ENCODE results near the gene ZFAND6. TPM values are rescaled to one million over a fixed set of nuclear protein-coding genes. Genes with fewer than 3 reads are reported as not detected.

ZFAND6 gene
- total and polyA plus RNA-seq, 4 donors = 47.6 to 102 (median 82.4) TPM

- H3K9me3 ChIP-seq (ENCODE audit: control insufficient read depth in 4 of 4, low read length in 3 of 4) = no peaks in the 10 kb centered on the region
- no peaks in the 10 kb centered on the region for H3K27me3 ChIP-seq (ENCODE audit: control insufficient read depth in 4 of 4, insufficient read depth in 4 of 4, low read length in 3 of 4)
- TF ChIP-seq HNF4G (IDR thresholded peaks at IDR 0.05) (no peak), JUND (IDR thresholded peaks at IDR 0.05) (no peak), MAX (IDR thresholded peaks at IDR 0.05) (no peak), HNF4A (conservative IDR thresholded peaks at IDR 0.05) (no peak), RAD21 (IDR thresholded peaks at IDR 0.05) (no peak), CTCF (IDR thresholded peaks at IDR 0.05; ENCODE audit: low read depth, low read length, missing input control) (no peak), EGR1 (IDR thresholded peaks at IDR 0.05; ENCODE audit: low read depth in 2 of 2) (no peak), ZBTB33 (IDR thresholded peaks at IDR 0.05) (no peak), FOXA1 (IDR thresholded peaks at IDR 0.05) (no peak), GABPA (IDR thresholded peaks at IDR 0.05 in 1 of 2, conservative IDR thresholded peaks at IDR 0.05 in 1 of 2) (no peak), NR2F2 (IDR thresholded peaks at IDR 0.05) (no peak), RXRA (IDR thresholded peaks at IDR 0.05) (no peak), YY1 (IDR thresholded peaks at IDR 0.05) (no peak)
- WGBS = 85% methylated on average over 6 of the region's 6 CpGs
- H3K4me1 ChIP-seq (ENCODE audit: control insufficient read depth in 4 of 4, insufficient read depth in 4 of 4, low read length in 3 of 4) = peaks cover 0 to 25% (median 16%) of the 10 kb centered on the region in 4 donors
- no peak overlapping the region for H3K4me3 ChIP-seq (ENCODE audit: low read depth in 1 of 3, low read length in 3 of 3)
- H3K27ac ChIP-seq (ENCODE audit: low read depth in 1 of 2, low read length in 2 of 2) = no peak overlapping the region
- no peaks in the 10 kb centered on the region for H3K36me3 ChIP-seq (ENCODE audit: control insufficient read depth in 4 of 4, insufficient read depth in 3 of 4, low read depth in 1 of 4, low read length in 3 of 4)
- no peak for DNase-seq (ENCODE audit: low spot score)
- no peak overlapping the region for H3K9ac ChIP-seq (ENCODE audit: low read depth in 1 of 2, low read length in 2 of 2)
Measured at GRCh38 chr15:80058044-80058443, 1.4 kb upstream of the ZFAND6 start.

- H3K36me3 ChIP-seq (ENCODE audit: control insufficient read depth in 4 of 4, insufficient read depth in 3 of 4, low read depth in 1 of 4, low read length in 3 of 4) = no peaks in the 10 kb centered on the region
- DNase-seq (ENCODE audit: low spot score) = no peak
- under 1% methylated on average over 72 of the region's 72 CpGs for WGBS
- H3K4me3 ChIP-seq (ENCODE audit: low read depth in 1 of 3, low read length in 3 of 3) = peak overlapping the region; percentile 66 to 97 (median 88)
- no peaks in the 10 kb centered on the region for H3K9me3 ChIP-seq (ENCODE audit: control insufficient read depth in 4 of 4, low read length in 3 of 4)
- peak overlapping the region; percentile 90 to 97 for H3K9ac ChIP-seq (ENCODE audit: low read depth in 1 of 2, low read length in 2 of 2)
- peaks cover 0 to 30% (median 19%) of the 10 kb centered on the region in 4 donors for H3K4me1 ChIP-seq (ENCODE audit: control insufficient read depth in 4 of 4, insufficient read depth in 4 of 4, low read length in 3 of 4)
- no peaks in the 10 kb centered on the region for H3K27me3 ChIP-seq (ENCODE audit: control insufficient read depth in 4 of 4, insufficient read depth in 4 of 4, low read length in 3 of 4)
- no peak for TF ChIP-seq RXRA (IDR thresholded peaks at IDR 0.05)
- no peak for TF ChIP-seq GABPA (IDR thresholded peaks at IDR 0.05 in 1 of 2, conservative IDR thresholded peaks at IDR 0.05 in 1 of 2)
- no peak for TF ChIP-seq TAF1 (conservative IDR thresholded peaks at IDR 0.05)
- no peak for TF ChIP-seq CTCF (IDR thresholded peaks at IDR 0.05; ENCODE audit: low read depth, low read length, missing input control)
- TF ChIP-seq YY1 (IDR thresholded peaks at IDR 0.05) = no peak
- TF ChIP-seq MAX (IDR thresholded peaks at IDR 0.05) = no peak
- TF ChIP-seq HNF4G (IDR thresholded peaks at IDR 0.05) = no peak
- TF ChIP-seq HNF4A (conservative IDR thresholded peaks at IDR 0.05) = no peak
- no peak for TF ChIP-seq ZBTB33 (IDR thresholded peaks at IDR 0.05)
- no peak for TF ChIP-seq SP1 (IDR thresholded peaks at IDR 0.05)
- TF ChIP-seq FOXA1 (IDR thresholded peaks at IDR 0.05) = no peak
- TF ChIP-seq NR2F2 (IDR thresholded peaks at IDR 0.05) = no peak
- no peak for TF ChIP-seq RAD21 (IDR thresholded peaks at IDR 0.05)
- H3K27ac ChIP-seq (ENCODE audit: low read depth in 1 of 2, low read length in 2 of 2) = peak overlapping the region; percentile 94 to 95
Measured at GRCh38 chr15:80059786-80060355, 395 bp downstream of the ZFAND6 start.

Data from liver (tissue), 9 donors.